SU-DHL-6 (cell line): ENCODE results near the gene YES1.
"Not testable (repeated sequence)": the region's sequence is repeated elsewhere in the genome, so short reads cannot be mapped to it uniquely, and the experiment has no call there.

Experiments used
- EZH2phosphoT487 ChIP-seq: fragments of 200-600 bp; sonication (generic), shearing (Covaris generic); conservative IDR thresholded peaks from 2 replicates; pipeline ENCODE4 v1.6.1; 2018; ENCODE audit warnings: mild to moderate bottlenecking, antibody characterized with exemption, low read length, moderate library complexity, mixed read lengths
- TF ChIP-seq, protein P1 (sequence below): fragments of 200-600 bp; sonication (generic); IDR thresholded peaks from one replicate; pipeline ENCODE4 v1.5.1; 2017; ENCODE audit warnings: antibody characterized with exemption, mild to moderate bottlenecking, low read length, moderate library complexity; ENCODE audit not compliant: insufficient read depth, poor library complexity, severe bottlenecking

- TF ChIP-seq, protein P1, sequence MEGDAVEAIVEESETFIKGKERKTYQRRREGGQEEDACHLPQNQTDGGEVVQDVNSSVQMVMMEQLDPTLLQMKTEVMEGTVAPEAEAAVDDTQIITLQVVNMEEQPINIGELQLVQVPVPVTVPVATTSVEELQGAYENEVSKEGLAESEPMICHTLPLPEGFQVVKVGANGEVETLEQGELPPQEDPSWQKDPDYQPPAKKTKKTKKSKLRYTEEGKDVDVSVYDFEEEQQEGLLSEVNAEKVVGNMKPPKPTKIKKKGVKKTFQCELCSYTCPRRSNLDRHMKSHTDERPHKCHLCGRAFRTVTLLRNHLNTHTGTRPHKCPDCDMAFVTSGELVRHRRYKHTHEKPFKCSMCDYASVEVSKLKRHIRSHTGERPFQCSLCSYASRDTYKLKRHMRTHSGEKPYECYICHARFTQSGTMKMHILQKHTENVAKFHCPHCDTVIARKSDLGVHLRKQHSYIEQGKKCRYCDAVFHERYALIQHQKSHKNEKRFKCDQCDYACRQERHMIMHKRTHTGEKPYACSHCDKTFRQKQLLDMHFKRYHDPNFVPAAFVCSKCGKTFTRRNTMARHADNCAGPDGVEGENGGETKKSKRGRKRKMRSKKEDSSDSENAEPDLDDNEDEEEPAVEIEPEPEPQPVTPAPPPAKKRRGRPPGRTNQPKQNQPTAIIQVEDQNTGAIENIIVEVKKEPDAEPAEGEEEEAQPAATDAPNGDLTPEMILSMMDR: not testable (repeated sequence)
- TF ChIP-seq EZH2phosphoT487: not testable (repeated sequence)
Observed at GRCh38 chr18:730120-730519, 81.9 kb downstream of the YES1 start.
